ENCODE data around the gene FLNC.

Gene FLNC

GRCh38 chr7:128906001-128906765 lies 76.0 kb downstream of the FLNC start:
- no peak overlapping the region for H3K4me3 ChIP-seq (ENCODE audit: low read depth in 1 of 2, low read length in 2 of 2)
- no peak overlapping the region for H3K27ac ChIP-seq (ENCODE audit: low read length)
- peaks cover 0 to 14% of the 10 kb centered on the region in 2 donors for H3K4me1 ChIP-seq (ENCODE audit: control insufficient read depth in 1 of 2, insufficient read depth in 2 of 2, low read length in 2 of 2)
- H3K9me3 ChIP-seq (ENCODE audit: control insufficient read depth in 1 of 2, low read length in 2 of 2): no peaks in the 10 kb centered on the region
- H3K36me3 ChIP-seq (ENCODE audit: control insufficient read depth in 1 of 2, insufficient read depth in 2 of 2, low read length in 2 of 2): no peaks in the 10 kb centered on the region
- H3K27me3 ChIP-seq (ENCODE audit: low read depth, low read length): peaks cover 9% of the 10 kb centered on the region

GRCh38 chr7:128906766-128907559 lies 76.8 kb downstream of the FLNC start:
- Histone ChIP-seq H3K27ac (ENCODE audit: low read length) (no peak overlapping the region), H3K9me3 (ENCODE audit: control insufficient read depth in 1 of 2, low read length in 2 of 2) (no peaks in the 10 kb centered on the region), H3K36me3 (ENCODE audit: control insufficient read depth in 1 of 2, insufficient read depth in 2 of 2, low read length in 2 of 2) (no peaks in the 10 kb centered on the region), H3K27me3 (ENCODE audit: low read depth, low read length) (peaks cover 9% of the 10 kb centered on the region), H3K4me1 (ENCODE audit: control insufficient read depth in 1 of 2, insufficient read depth in 2 of 2, low read length in 2 of 2) (peaks cover 0 to 14% of the 10 kb centered on the region in 2 donors), H3K4me3 (ENCODE audit: low read depth in 1 of 2, low read length in 2 of 2) (no peak overlapping the region)
